ENCODE results near the gene XAGE1B. TPM values are rescaled to one million over a fixed set of nuclear protein-coding genes. Genes with fewer than 3 reads are reported as not detected.
"Not testable (repeated sequence)": the region's sequence is repeated elsewhere in the genome, so short reads cannot be mapped to it uniquely, and the experiment has no call there.

The XAGE1B gene
- polyA plus RNA-seq, 4 donors = not detected

DNA sequence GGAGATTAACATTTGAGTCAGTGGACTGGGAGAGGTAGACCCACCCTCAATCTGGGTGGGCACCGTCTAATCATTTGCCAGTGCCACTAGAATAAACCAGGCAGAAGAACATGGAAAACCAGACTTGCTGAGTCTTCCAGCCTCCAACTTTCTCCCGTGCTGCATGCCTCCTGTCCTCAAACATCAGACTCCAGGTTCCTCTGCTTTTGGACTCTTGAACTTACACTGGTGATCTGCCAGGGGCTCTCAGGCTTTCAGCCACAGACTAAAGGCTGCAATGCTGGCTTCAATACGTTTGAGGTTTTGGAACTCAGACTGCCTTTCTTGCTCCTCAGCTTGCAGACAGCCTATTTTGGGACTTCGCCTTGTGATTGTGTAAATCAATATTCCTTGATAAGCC lies 24.2 kb upstream of the XAGE1B start:
- not testable (repeated sequence) for H3K4me3 ChIP-seq (ENCODE audit: low read depth in 1 of 3, low read length in 3 of 3); H3K4me1 ChIP-seq (ENCODE audit: control insufficient read depth in 3 of 3, insufficient read depth in 2 of 3, low read depth in 1 of 3, low read length in 2 of 3); H3K27me3 ChIP-seq (ENCODE audit: control insufficient read depth in 3 of 3, insufficient read depth in 3 of 3, low read length in 3 of 3); FAIRE-seq; H3K27ac ChIP-seq (ENCODE audit: low read depth in 1 of 3, low read length in 2 of 3); H3K9me3 ChIP-seq (ENCODE audit: control insufficient read depth in 2 of 2, insufficient read depth in 1 of 2, low read depth in 1 of 2, low read length in 1 of 2); H3K36me3 ChIP-seq (ENCODE audit: control insufficient read depth in 3 of 3, insufficient read depth in 2 of 3, low read depth in 1 of 3, low read length in 3 of 3)
- DNase-seq = peak in 1 of 2 donors; percentile 58
- WGBS, 3 donors = 15 to 50% (median 45%) methylated on average over 4 of the region's 4 CpGs

DNA sequence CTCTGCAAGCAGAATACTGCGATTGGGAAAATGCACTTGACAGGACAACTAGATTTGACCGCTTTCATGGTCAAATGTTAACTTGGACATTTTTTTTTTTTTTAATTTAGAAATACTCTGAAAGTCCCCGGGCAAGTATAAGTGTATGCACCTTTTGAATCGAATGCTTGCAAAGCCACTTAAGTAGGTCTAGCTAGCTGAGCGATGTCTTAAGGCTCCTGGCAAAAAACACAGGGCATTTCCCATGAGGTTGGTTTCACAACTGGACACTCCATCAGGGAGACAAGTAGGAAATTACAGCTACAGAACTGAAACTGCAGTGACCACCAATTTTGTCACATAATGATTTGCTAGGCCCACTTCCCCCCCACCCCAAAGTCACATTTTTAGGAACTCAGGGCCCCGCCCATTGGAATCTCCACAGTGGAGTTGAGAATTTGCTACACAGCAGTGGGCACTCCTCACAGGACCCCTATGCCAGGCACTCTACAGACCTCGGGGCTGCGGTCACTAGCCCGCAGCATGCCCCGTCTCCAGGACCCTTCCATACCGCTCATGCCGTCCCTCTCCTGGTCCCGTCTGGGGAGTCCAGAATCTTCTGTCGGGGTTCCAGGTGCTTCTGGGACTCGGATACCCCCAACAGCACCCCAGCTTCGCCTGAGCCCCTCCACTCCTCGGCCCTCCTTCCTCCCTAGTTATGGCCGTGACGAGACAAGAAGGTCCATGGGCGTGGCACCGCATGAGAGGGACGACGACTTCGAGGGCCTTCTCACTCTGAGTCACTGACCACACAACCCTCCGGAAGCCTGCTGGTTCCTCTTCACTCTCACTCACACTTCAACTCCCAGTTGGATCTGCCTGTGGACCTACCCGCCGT lies 515 bp downstream of the XAGE1B start:
- H3K4me3 ChIP-seq (ENCODE audit: low read depth in 1 of 3, low read length in 3 of 3); H3K4me1 ChIP-seq (ENCODE audit: control insufficient read depth in 3 of 3, insufficient read depth in 2 of 3, low read depth in 1 of 3, low read length in 2 of 3); H3K27ac ChIP-seq (ENCODE audit: low read depth in 1 of 3, low read length in 2 of 3); H3K9me3 ChIP-seq (ENCODE audit: control insufficient read depth in 2 of 2, insufficient read depth in 1 of 2, low read depth in 1 of 2, low read length in 1 of 2); H3K27me3 ChIP-seq (ENCODE audit: control insufficient read depth in 3 of 3, insufficient read depth in 3 of 3, low read length in 3 of 3); H3K36me3 ChIP-seq (ENCODE audit: control insufficient read depth in 3 of 3, insufficient read depth in 2 of 3, low read depth in 1 of 3, low read length in 3 of 3); FAIRE-seq; DNase-seq: not testable (repeated sequence)
- WGBS, 3 donors = no CpG with 5 or more reads among the region's 27 CpGs

DNA sequence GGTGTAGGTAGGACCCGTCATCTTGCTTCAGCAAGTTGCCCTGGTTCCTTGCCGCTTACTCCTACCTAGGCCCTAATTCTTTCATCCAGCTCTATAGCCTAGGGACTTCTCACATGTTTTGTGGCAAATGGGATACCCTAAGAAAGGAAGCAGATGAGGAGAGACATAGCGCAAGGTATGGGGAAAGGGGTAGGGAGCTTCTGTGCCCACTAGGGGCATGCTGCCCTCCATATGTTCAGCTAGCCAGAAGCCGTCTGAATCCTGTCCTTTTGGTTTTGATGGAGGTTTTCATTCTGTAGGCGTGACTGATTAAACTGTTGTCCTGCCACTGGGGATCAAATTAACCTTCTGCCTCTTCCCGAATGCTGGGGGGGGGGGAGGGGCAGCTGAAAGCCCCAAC lies 5.7 kb downstream of the XAGE1B start:
- H3K4me3 ChIP-seq (ENCODE audit: low read depth in 1 of 3, low read length in 3 of 3); FAIRE-seq; H3K4me1 ChIP-seq (ENCODE audit: control insufficient read depth in 3 of 3, insufficient read depth in 2 of 3, low read depth in 1 of 3, low read length in 2 of 3); H3K27ac ChIP-seq (ENCODE audit: low read depth in 1 of 3, low read length in 2 of 3); DNase-seq; H3K36me3 ChIP-seq (ENCODE audit: control insufficient read depth in 3 of 3, insufficient read depth in 2 of 3, low read depth in 1 of 3, low read length in 3 of 3); H3K9me3 ChIP-seq (ENCODE audit: control insufficient read depth in 2 of 2, insufficient read depth in 1 of 2, low read depth in 1 of 2, low read length in 1 of 2); H3K27me3 ChIP-seq (ENCODE audit: control insufficient read depth in 3 of 3, insufficient read depth in 3 of 3, low read length in 3 of 3): not testable (repeated sequence)
- WGBS, 3 donors = no CpG with 5 or more reads among the region's 6 CpGs

DNA sequence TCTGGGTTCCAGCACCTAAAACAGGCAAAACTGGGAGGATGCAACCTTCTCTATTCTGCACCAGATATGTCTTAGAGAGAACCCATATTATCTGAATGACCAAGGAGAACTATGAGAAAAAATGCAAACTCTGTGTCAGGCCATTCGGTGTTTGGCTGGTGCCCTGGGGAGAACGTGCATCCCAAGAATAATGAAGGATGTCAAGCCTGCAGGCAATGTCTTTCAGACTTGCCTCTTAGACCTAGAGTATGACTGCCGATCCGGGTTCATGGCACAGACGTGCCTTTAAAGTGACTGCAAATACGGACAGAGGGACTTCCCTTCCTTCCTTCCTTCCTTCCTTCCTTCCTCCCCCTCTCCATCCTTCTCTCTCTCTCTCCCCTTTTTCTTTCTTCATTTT lies 6.9 kb downstream of the XAGE1B start:
- FAIRE-seq (no peak), DNase-seq (no peak)
- H3K36me3 ChIP-seq (ENCODE audit: control insufficient read depth in 3 of 3, insufficient read depth in 2 of 3, low read depth in 1 of 3, low read length in 3 of 3) = no peaks in the 10 kb centered on the region
- WGBS, 3 donors = 69 to 94% (median 75%) methylated on average over 6 of the region's 6 CpGs
- no peaks in the 10 kb centered on the region for H3K9me3 ChIP-seq (ENCODE audit: control insufficient read depth in 2 of 2, insufficient read depth in 1 of 2, low read depth in 1 of 2, low read length in 1 of 2)
- H3K27me3 ChIP-seq (ENCODE audit: control insufficient read depth in 3 of 3, insufficient read depth in 3 of 3, low read length in 3 of 3) = no peaks in the 10 kb centered on the region
- no peak overlapping the region for H3K27ac ChIP-seq (ENCODE audit: low read depth in 1 of 3, low read length in 2 of 3)
- no peak overlapping the region for H3K4me3 ChIP-seq (ENCODE audit: low read depth in 1 of 3, low read length in 3 of 3)
- no peaks in the 10 kb centered on the region for H3K4me1 ChIP-seq (ENCODE audit: control insufficient read depth in 3 of 3, insufficient read depth in 2 of 3, low read depth in 1 of 3, low read length in 2 of 3)

DNA sequence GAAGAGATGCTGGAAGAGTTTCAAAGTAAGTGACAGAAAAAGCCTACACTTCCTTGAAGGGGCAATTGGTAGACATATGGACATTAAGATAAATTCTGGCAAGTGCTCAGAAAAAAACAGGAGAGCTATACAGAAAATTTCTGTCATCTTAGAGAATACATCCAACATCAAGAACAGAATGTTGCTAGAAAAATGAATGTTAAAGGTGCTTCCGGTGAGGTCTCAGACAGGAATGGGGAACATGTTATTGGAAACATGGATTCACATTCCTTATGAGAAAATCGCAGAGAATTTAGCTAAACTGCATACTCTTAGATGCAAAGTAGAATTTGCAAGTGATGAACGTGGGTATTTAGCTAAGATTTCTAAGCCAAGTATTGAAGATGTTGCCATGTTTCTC lies 9.5 kb downstream of the XAGE1B start:
- Histone ChIP-seq H3K27me3 (ENCODE audit: control insufficient read depth in 3 of 3, insufficient read depth in 3 of 3, low read length in 3 of 3) (no peaks in the 10 kb centered on the region), H3K4me3 (ENCODE audit: low read depth in 1 of 3, low read length in 3 of 3) (no peak overlapping the region), H3K36me3 (ENCODE audit: control insufficient read depth in 3 of 3, insufficient read depth in 2 of 3, low read depth in 1 of 3, low read length in 3 of 3) (no peaks in the 10 kb centered on the region), H3K27ac (ENCODE audit: low read depth in 1 of 3, low read length in 2 of 3) (no peak overlapping the region), H3K4me1 (ENCODE audit: control insufficient read depth in 3 of 3, insufficient read depth in 2 of 3, low read depth in 1 of 3, low read length in 2 of 3) (no peaks in the 10 kb centered on the region), H3K9me3 (ENCODE audit: control insufficient read depth in 2 of 2, insufficient read depth in 1 of 2, low read depth in 1 of 2, low read length in 1 of 2) (no peaks in the 10 kb centered on the region)
- FAIRE-seq = no peak
- WGBS, 3 donors = 67 to 87% (median 82%) methylated on average over 3 of the region's 3 CpGs
- no peak for DNase-seq

DNA sequence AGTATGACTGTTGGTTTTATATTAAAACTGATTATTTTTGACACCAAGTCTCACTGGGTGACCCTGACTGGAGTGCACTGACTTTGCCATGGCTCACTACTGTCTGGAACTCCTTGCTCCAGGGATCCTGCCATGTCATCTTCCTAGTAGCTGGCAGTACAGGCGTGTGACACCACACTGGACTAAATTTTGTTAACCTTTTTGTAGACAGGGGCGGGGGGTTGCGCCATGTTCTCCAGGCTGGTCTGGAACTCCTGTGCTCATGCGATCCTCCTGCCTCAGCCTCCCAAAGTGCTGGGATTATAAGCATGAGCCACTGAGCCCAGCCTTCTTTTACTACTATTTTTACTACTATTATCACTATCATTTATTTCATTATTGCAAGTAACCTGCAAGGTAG lies 12.3 kb downstream of the XAGE1B start:
- H3K4me1 ChIP-seq (ENCODE audit: control insufficient read depth in 3 of 3, insufficient read depth in 2 of 3, low read depth in 1 of 3, low read length in 2 of 3) = no peaks in the 10 kb centered on the region
- H3K9me3 ChIP-seq (ENCODE audit: control insufficient read depth in 2 of 2, insufficient read depth in 1 of 2, low read depth in 1 of 2, low read length in 1 of 2) = no peaks in the 10 kb centered on the region
- WGBS, 3 donors = 81 to 93% (median 81%) methylated on average over 4 of the region's 4 CpGs
- H3K27me3 ChIP-seq (ENCODE audit: control insufficient read depth in 3 of 3, insufficient read depth in 3 of 3, low read length in 3 of 3) = no peaks in the 10 kb centered on the region
- no peaks in the 10 kb centered on the region for H3K36me3 ChIP-seq (ENCODE audit: control insufficient read depth in 3 of 3, insufficient read depth in 2 of 3, low read depth in 1 of 3, low read length in 3 of 3)
- DNase-seq (no peak), FAIRE-seq (no peak)
- no peak overlapping the region for H3K4me3 ChIP-seq (ENCODE audit: low read depth in 1 of 3, low read length in 3 of 3)
- no peak overlapping the region for H3K27ac ChIP-seq (ENCODE audit: low read depth in 1 of 3, low read length in 2 of 3)

DNA sequence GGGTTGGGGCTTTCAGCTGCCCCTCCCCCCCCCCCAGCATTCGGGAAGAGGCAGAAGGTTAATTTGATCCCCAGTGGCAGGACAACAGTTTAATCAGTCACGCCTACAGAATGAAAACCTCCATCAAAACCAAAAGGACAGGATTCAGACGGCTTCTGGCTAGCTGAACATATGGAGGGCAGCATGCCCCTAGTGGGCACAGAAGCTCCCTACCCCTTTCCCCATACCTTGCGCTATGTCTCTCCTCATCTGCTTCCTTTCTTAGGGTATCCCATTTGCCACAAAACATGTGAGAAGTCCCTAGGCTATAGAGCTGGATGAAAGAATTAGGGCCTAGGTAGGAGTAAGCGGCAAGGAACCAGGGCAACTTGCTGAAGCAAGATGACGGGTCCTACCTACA lies 15.5 kb downstream of the XAGE1B start:
- H3K27ac ChIP-seq (ENCODE audit: low read depth in 1 of 3, low read length in 2 of 3); H3K9me3 ChIP-seq (ENCODE audit: control insufficient read depth in 2 of 2, insufficient read depth in 1 of 2, low read depth in 1 of 2, low read length in 1 of 2); H3K27me3 ChIP-seq (ENCODE audit: control insufficient read depth in 3 of 3, insufficient read depth in 3 of 3, low read length in 3 of 3); H3K4me3 ChIP-seq (ENCODE audit: low read depth in 1 of 3, low read length in 3 of 3); H3K4me1 ChIP-seq (ENCODE audit: control insufficient read depth in 3 of 3, insufficient read depth in 2 of 3, low read depth in 1 of 3, low read length in 2 of 3); FAIRE-seq; DNase-seq; H3K36me3 ChIP-seq (ENCODE audit: control insufficient read depth in 3 of 3, insufficient read depth in 2 of 3, low read depth in 1 of 3, low read length in 3 of 3): not testable (repeated sequence)
- no CpG with 5 or more reads among the region's 6 CpGs for WGBS, 3 donors

DNA sequence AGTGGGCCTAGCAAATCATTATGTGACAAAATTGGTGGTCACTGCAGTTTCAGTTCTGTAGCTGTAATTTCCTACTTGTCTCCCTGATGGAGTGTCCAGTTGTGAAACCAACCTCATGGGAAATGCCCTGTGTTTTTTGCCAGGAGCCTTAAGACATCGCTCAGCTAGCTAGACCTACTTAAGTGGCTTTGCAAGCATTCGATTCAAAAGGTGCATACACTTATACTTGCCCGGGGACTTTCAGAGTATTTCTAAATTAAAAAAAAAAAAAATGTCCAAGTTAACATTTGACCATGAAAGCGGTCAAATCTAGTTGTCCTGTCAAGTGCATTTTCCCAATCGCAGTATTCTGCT lies 20.5 kb downstream of the XAGE1B start:
- not testable (repeated sequence) for H3K9me3 ChIP-seq (ENCODE audit: control insufficient read depth in 2 of 2, insufficient read depth in 1 of 2, low read depth in 1 of 2, low read length in 1 of 2); H3K36me3 ChIP-seq (ENCODE audit: control insufficient read depth in 3 of 3, insufficient read depth in 2 of 3, low read depth in 1 of 3, low read length in 3 of 3); FAIRE-seq; H3K4me1 ChIP-seq (ENCODE audit: control insufficient read depth in 3 of 3, insufficient read depth in 2 of 3, low read depth in 1 of 3, low read length in 2 of 3); H3K4me3 ChIP-seq (ENCODE audit: low read depth in 1 of 3, low read length in 3 of 3); H3K27ac ChIP-seq (ENCODE audit: low read depth in 1 of 3, low read length in 2 of 3); DNase-seq; H3K27me3 ChIP-seq (ENCODE audit: control insufficient read depth in 3 of 3, insufficient read depth in 3 of 3, low read length in 3 of 3)
- WGBS, 3 donors = no CpG with 5 or more reads among the region's 5 CpGs
